Fibroblast of villous mesenchyme (primary cell): ENCODE measurements around the gene ANKAR. TPM values are rescaled to one million over a fixed set of nuclear protein-coding genes. Genes with fewer than 3 reads are reported as not detected.
A peak's percentile ranks its signal among the peaks of the same experiment; 100 is the strongest.
"Not testable (repeated sequence)": the region's sequence is repeated elsewhere in the genome, so short reads cannot be mapped to it uniquely, and the experiment has no call there.

ENCODE experiments used
- DNase-seq: peaks from one replicate; pipeline ENCODE4 v3.0.0-alpha.2; 2010; ENCODE audit warnings: low read depth
- H3K4me3 ChIP-seq: 2 replicates; pipeline ENCODE4 v1.5.1; 2011; ENCODE audit warnings: low read depth, mild to moderate bottlenecking, low read length
- total RNA-seq: library from RNA; depleted of rRNA; stranded (reverse); fragments of >200 nt; gene quantifications from 2 replicates; pipeline ENCODE4 v1.2.3, GENCODE V29; 2012
- TF ChIP-seq, protein P1 (sequence below): IDR thresholded peaks from 2 replicates; pipeline ENCODE4 v1.5.1; 2012; ENCODE audit warnings: low read depth, mild to moderate bottlenecking, low read length; ENCODE audit not compliant: insufficient read depth

ANKAR gene
- total RNA-seq, 1 donor, result 5.6 TPM

DNA sequence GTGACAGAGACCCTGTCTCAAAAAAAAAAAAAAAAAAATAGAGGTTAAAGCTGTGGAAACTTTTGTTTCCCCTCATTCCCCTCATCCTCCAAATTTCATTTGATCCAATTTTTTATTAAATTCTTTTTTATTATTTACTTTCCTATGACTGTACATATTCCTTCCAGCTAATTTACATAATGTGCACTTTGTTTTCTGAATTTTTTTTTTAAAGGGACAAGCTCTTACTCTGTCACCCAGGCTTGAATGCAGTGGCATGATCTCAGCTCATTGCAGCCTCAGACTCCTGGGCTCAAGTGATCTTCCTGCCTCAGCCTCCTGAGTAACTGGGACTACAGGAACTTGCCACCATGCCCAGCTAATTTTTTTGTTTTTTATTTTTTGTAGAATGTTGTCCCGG lies 10.3 kb downstream of the ANKAR start:
- TF ChIP-seq, protein P1, sequence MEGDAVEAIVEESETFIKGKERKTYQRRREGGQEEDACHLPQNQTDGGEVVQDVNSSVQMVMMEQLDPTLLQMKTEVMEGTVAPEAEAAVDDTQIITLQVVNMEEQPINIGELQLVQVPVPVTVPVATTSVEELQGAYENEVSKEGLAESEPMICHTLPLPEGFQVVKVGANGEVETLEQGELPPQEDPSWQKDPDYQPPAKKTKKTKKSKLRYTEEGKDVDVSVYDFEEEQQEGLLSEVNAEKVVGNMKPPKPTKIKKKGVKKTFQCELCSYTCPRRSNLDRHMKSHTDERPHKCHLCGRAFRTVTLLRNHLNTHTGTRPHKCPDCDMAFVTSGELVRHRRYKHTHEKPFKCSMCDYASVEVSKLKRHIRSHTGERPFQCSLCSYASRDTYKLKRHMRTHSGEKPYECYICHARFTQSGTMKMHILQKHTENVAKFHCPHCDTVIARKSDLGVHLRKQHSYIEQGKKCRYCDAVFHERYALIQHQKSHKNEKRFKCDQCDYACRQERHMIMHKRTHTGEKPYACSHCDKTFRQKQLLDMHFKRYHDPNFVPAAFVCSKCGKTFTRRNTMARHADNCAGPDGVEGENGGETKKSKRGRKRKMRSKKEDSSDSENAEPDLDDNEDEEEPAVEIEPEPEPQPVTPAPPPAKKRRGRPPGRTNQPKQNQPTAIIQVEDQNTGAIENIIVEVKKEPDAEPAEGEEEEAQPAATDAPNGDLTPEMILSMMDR, result no peak
- H3K4me3 ChIP-seq, result no peak overlapping the region

DNA sequence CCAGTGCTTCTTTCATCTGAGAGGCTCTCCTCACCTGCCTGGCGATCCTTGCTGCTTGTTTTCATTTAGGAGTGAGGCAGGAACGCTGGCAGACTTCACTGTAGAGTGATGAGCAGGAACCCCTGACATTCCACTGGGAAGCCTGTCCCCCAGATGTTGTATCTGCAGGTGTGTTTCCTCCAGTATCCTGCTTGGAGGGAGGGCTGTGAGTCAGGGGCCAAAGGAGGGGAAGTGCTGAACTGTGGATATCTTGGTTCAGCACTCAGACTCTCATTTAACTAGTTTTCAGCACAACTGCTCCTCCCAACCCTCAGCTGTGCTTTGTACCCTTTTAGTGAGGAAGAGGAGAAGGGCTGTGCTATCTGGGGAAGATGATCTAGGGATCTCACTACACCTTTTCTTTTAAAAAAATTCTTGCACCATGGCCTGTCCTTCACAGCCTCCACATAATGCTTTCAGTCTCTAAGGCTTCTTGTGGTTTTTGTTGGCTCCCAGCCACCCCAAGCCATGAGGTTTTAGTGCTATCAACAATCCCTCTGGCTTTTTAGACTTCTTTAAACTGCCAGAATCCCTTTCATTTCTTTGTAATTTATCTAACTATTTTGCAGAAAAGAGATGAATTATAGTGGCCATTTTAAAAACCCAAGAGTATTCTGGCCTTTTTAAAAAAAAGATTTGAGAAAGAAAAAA lies 11.2 kb downstream of the ANKAR start:
- no peak overlapping the region for H3K4me3 ChIP-seq
- TF ChIP-seq, protein P1, result no peak
- DNase-seq, result peak; percentile 75

More for the DNA sequence above, 10.3 kb downstream of the ANKAR start:
- no peak for DNase-seq

DNA sequence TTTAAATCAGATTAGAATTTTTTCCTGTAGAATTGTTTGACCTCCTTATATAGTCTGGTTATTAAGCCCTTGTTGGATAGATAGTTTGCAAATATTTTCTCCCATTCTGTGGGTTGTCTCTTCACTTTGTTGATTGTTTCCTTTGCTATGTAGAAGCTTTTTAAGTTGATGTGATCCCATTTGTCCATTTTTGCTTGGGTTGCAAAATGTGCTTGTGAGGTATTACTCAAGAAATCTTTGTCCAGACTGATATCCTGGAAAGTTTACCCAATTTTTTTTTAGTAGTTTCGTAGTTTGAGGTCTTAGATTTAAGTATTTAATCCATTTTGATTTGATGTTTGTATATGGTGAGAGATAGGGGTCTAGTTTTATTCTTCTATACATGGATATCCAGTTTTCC lies 13.3 kb downstream of the ANKAR start:
- not testable (repeated sequence) for H3K4me3 ChIP-seq, DNase-seq

DNA sequence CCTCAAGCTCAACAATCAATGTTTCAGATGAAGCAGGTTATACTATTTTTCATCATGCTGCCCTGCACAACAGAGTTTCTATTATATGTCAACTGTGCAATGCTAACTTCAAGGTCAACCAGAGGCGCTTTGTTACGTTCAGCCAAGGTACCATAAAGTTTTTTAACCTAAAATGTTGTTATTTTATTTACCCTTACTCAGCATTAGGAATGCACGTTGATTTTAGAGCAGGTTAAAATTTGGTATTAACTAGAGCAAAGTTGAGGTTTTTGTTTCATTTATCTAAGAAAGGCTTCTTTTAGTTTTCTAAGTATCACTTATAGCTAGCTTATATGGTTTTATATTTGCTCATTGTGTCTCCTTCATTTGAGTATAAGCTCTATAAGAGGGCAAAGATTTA lies 21.8 kb downstream of the ANKAR start:
- no peak for DNase-seq
- TF ChIP-seq, protein P1, result no peak
- H3K4me3 ChIP-seq, result no peak overlapping the region

DNA sequence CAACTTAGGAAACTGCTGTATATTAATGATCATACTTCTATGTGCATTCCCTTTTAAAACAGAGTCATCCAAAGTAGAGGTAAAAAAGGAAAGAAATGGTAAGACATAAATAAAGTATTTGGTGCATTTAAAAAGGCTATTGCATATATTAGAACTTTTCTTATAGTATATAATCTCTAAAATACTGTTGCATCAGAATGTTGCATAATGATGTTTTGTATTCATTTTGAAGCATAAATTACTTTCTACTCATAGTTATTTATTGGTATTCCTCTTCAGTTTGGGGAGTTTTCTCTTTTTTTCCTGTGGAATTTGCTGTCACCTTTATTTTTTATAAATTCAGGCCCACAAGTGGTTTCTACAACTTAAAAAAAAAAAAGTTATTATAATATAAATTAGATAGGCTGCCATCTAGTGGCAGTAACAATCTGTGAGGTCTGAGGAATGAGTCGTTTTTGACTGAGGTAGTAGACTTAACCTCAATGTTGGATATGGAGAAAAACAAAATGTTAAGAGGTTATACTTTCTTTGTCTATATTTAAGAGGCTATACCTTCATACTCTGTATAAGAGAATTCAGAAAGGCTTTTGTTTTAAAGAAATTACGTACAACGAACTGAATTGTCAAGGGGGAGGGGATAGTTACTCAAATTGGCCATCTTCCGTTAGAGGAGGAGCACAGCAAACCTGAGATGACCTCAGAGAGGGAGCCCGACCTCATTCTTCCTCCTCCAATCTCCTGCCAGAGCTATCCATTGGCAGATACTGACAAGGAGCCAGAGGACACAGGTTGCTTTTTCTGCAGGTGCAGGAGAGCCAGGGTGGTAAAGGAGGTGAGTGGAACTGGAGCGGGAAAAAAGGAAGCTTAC lies 23.8 kb downstream of the ANKAR start:
- H3K4me3 ChIP-seq, result no peak overlapping the region
- DNase-seq, result peak; percentile 63
- TF ChIP-seq, protein P1, result peak; percentile 55

DNA sequence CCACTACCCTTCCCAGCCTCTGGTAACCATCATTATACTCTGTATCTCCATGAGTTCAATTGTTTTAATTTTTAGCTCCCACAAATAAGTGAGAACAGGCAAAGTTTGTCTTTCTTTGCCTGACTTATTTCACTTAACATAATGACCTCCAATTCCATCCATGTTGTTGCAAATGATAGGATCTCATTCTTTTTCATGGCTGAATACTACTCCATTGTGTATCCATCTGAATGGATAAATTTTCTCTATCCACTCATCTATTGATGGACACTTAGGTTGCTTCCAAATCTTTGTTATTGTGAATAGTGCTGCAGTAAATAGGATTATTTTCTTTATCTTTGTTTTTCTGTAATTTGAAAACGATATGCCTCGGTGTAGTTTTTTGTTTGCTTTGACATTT lies 26.2 kb downstream of the ANKAR start:
- TF ChIP-seq, protein P1, result no peak

DNA sequence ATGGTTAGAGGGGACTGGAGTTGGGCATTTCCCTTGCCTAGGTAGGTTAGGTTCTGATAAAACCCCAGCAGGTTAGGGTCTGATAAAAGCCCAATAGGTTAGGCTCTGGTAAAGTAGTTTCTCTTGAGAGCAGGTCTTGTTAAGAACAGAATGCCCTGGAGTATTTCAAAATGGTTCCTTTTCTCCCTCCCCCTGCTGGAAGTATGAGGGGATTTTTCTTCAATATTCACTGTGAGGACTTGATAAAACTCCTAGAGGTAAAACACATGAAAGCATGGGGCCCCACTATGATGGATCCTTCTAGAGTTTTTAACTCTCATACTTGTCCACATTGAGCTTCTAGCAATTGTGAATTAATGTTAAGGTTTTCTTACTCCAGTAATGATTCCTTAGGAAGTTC lies 27.6 kb downstream of the ANKAR start:
- peak; percentile 20 for DNase-seq
- H3K4me3 ChIP-seq, result no peak overlapping the region
- TF ChIP-seq, protein P1, result peak; percentile 40

More for the DNA sequence above, 26.2 kb downstream of the ANKAR start:
- no peak overlapping the region for H3K4me3 ChIP-seq
- DNase-seq, result no peak
